Fibroblast of villous mesenchyme (primary cell): ENCODE measurements around the gene CFAP74. TPM values are rescaled to one million over a fixed set of nuclear protein-coding genes. Genes with fewer than 3 reads are reported as not detected.
A peak's percentile ranks its signal among the peaks of the same experiment; 100 is the strongest.

Experiments used
- DNase-seq: peaks from one replicate; pipeline ENCODE4 v3.0.0-alpha.2; 2010; ENCODE audit warnings: low read depth
- H3K4me3 ChIP-seq: 2 replicates; pipeline ENCODE4 v1.5.1; 2011; ENCODE audit warnings: low read depth, mild to moderate bottlenecking, low read length
- total RNA-seq: library from RNA; depleted of rRNA; stranded (reverse); fragments of >200 nt; gene quantifications from 2 replicates; pipeline ENCODE4 v1.2.3, GENCODE V29; 2012
- TF ChIP-seq, protein P1 (sequence below): IDR thresholded peaks from 2 replicates; pipeline ENCODE4 v1.5.1; 2012; ENCODE audit warnings: low read depth, mild to moderate bottlenecking, low read length; ENCODE audit not compliant: insufficient read depth

The CFAP74 gene
- total RNA-seq, 1 donor, result not detected

DNA sequence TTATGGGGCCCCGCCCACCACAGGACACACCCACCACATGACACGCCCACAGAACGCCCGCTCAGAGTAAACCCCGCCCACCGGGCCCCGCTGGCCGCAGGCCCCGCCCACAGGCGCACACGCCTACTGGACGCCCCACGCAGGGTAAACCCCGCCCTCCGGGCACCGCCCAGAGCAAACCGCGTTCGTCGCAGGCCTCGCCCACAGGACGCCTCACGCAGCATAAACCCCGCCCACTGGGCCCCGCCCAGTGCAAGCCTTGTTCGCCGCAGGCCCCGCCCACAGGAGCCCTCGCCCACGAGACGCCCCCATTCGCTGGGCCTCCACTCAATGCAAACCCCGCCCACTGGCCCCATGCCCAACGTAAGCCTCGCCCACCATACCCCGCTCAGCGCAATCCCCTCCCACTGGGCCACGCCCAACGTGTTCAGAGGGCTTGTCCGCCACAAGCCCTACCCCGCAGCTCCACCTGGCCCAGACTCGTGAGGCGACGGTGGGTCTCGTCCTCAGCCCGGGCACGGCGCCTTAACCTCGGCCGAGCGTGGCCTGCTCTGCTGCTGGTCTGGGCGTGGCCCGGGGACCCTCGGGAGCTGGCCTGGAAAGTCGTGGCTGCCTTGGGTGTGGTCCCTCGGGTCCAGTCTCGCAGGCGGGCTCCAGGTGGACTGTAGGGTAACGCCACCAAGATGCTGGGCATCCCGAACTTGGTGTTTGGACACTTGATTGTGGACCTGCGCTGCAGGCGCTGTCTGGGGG lies 84.1 kb downstream of the CFAP74 start:
- DNase-seq, result peak; percentile 98
- TF ChIP-seq, protein P1, sequence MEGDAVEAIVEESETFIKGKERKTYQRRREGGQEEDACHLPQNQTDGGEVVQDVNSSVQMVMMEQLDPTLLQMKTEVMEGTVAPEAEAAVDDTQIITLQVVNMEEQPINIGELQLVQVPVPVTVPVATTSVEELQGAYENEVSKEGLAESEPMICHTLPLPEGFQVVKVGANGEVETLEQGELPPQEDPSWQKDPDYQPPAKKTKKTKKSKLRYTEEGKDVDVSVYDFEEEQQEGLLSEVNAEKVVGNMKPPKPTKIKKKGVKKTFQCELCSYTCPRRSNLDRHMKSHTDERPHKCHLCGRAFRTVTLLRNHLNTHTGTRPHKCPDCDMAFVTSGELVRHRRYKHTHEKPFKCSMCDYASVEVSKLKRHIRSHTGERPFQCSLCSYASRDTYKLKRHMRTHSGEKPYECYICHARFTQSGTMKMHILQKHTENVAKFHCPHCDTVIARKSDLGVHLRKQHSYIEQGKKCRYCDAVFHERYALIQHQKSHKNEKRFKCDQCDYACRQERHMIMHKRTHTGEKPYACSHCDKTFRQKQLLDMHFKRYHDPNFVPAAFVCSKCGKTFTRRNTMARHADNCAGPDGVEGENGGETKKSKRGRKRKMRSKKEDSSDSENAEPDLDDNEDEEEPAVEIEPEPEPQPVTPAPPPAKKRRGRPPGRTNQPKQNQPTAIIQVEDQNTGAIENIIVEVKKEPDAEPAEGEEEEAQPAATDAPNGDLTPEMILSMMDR, result no peak
- H3K4me3 ChIP-seq, result peak overlapping the region; percentile 57

DNA sequence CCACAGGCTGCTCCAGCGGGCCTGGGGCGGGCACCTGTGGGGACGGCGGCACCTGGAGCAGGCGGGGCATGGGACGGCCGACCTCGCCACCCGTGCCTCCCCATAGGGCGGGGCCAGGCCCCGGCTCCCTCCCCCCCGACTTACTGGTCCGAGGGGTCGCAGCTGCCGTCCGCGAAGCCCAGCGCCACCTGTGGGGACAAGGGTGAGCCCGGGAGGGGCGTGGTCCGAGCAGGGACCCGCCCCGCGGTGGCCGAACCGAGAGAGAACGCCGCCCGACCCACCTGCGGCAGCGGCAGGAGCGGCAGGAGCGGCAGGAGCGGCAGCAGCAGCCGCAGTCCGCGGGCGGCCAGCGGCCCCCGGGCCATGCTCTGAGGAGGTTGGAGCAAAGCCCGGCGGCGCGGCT lies 84.7 kb downstream of the CFAP74 start, which contains the start of gene TMEM52:
TSS of gene TMEM52 (minus strand) at position 379 of the 403 bp plus-strand sequence. CDS start at position 365, 14 bp downstream.
- TF ChIP-seq, protein P1, result no peak
- no peak for DNase-seq
- peak within 1 kb of the TSS; percentile 57 for H3K4me3 ChIP-seq

DNA sequence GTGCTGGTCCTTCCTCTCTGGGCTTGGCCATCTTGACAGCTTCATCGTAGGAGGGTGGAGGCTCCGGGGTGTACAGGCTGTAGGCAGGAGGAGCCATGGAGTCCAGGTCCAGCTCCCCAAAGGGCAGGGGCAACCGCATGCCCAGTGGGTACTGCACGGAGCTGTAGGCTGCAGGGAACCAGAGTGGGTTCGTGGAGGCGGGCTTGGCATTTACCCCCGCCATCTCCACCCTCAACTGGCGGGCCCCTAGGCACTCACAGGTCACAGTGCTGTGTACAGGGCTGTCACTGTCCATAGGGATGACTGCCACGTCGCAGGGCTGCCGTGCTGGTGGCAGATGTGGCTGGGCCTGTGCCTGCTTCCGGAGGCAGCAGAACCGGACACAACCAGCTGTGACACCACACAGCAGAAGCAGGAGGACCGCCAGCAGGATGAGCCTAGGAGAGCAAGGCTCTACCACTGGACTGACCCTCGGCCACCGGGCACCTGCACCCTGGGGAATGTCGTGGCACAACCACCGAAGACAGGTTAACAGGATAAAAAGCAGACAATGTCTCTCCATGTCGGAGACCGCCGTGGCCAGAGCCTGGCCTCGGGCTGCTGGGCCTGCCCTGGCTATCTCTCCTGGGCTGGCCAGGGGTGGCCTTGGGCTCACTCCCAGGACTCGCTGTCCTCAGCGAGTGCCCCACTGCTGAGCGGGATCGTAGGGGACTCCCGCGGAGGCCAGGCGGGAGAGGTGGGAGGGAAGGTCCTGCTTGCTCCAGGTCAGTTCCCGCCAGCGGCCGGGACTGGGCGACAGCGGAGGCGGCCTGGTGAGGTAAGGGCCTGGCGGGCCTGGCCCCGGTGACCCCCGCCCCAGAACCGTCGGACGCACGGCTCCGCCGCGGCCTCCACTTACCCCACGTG lies 85.3 kb downstream of the CFAP74 start:
- H3K4me3 ChIP-seq, result peak overlapping the region; percentile 57
- DNase-seq, result no peak
- TF ChIP-seq, protein P1, result no peak

DNA sequence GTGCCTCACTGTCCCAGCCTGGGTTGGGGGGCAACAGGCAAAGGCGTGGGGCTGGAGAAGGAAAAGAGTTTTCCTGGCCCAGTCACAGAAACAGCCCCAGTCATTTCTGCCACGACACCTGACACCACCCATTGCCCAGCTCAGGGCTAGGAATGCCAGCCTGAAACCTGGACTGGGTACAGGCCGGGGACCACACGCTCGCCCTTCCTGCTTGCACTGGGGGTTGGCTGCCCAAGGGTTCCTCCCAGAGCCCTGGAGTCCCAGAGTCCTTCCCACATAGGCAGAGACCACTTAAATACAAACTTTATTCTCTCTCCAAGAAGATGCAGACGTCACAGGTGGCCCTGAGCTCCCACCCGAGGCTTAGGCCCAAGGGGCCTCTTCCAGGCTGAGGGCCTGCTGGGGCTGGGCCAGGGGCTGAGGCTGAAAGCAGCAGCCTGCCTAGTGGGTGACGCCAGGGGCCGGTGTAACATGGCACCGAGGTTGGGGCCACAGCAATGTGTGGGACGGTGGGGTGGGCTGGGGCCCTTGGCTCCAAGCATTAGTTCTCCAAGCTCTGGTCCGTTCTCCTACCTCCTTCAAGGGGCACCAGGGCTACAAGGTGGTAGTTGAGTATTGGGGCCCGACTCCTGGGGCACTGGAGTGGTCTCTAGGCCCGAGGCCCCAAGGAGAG lies 86.1 kb downstream of the CFAP74 start:
- TF ChIP-seq, protein P1, result no peak
- no peak overlapping the region for H3K4me3 ChIP-seq
- DNase-seq, result no peak

DNA sequence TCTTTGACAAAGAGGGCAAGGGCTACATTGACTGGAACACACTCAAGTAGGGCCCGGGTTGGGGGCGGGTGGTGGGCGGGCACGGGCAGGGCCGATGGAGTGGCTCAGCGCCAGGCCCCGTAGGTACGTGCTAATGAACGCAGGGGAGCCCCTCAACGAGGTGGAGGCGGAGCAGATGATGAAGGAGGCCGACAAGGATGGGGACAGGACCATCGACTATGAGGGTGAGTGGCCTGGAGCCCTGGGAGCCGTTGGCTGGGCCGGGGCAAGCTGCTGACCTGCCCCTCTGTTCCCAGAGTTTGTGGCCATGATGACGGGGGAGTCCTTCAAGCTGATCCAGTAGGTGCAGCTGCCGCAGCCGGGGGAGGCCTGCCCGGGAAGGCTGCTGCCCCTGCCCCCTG lies 86.7 kb downstream of the CFAP74 start:
- DNase-seq, result no peak
- TF ChIP-seq, protein P1, result no peak
- H3K4me3 ChIP-seq, result no peak overlapping the region
